WTC11 (cell line): ENCODE results near the gene UNG. TPM values are rescaled to one million over a fixed set of nuclear protein-coding genes. Genes with fewer than 3 reads are reported as not detected.

ENCODE experiments used
- ATF1 ChIP-seq: sonication (generic); formaldehyde crosslinking; IDR thresholded peaks from 2 replicates; pipeline ENCODE4 v1.8.1; 2023; ENCODE audit warnings: mild to moderate bottlenecking, moderate library complexity, missing genetic modification reagents
- CBFB ChIP-seq: sonication (generic); formaldehyde crosslinking; IDR thresholded peaks from 2 replicates; pipeline ENCODE4 v1.8.1; 2022; ENCODE audit warnings: mild to moderate bottlenecking, low read depth, missing genetic modification reagents
- GTF2I ChIP-seq: fragments of 250-450 bp; sonication (Bioruptor Pico); conservative IDR thresholded peaks from 2 replicates; pipeline ENCODE4 v1.4.0; 2021; ENCODE audit warnings: mild to moderate bottlenecking
- JAZF1 ChIP-seq: fragments of 250-450 bp; sonication (Bioruptor Pico); IDR thresholded peaks from 2 replicates; pipeline ENCODE4 v1.9.0; 2021; ENCODE audit warnings: moderate library complexity, mild to moderate bottlenecking, inconsistent platforms
- NFE2L1 ChIP-seq: sonication (generic); formaldehyde crosslinking; IDR thresholded peaks from 2 replicates; pipeline ENCODE4 v1.8.1; 2023; ENCODE audit warnings: missing genetic modification reagents
- OVOL2 ChIP-seq: fragments of 250-450 bp; sonication (Bioruptor Pico); IDR thresholded peaks from 2 replicates; pipeline ENCODE4 v1.9.0; 2021; ENCODE audit warnings: mild to moderate bottlenecking, borderline replicate concordance
- RORB ChIP-seq: fragments of 250-450 bp; sonication (Bioruptor Pico); IDR thresholded peaks from 2 replicates; pipeline ENCODE4 v1.9.0; 2021; ENCODE audit warnings: mild to moderate bottlenecking
- TP53 ChIP-seq: sonication (generic); formaldehyde crosslinking; IDR thresholded peaks from 2 replicates; pipeline ENCODE4 v1.8.1; 2023; ENCODE audit warnings: mild to moderate bottlenecking, missing genetic modification reagents
- ZNF396 ChIP-seq: fragments of 250-450 bp; sonication (Bioruptor Pico); IDR thresholded peaks from 2 replicates; pipeline ENCODE4 v1.8.0; 2021; ENCODE audit warnings: mild to moderate bottlenecking, moderate library complexity, borderline replicate concordance
- total RNA-seq: library from RNA; stranded (reverse); gene quantifications from 3 replicates; pipeline ENCODE4 v1.2.3, GENCODE V29; 2021
- TF ChIP-seq, protein P1 (sequence below): fragments of 250-450 bp; sonication (Bioruptor Pico); IDR thresholded peaks from 2 replicates; pipeline ENCODE4 v1.9.0; 2021; ENCODE audit warnings: mild to moderate bottlenecking, borderline replicate concordance

The UNG gene
- total RNA-seq, 1 experiment from 2014 or later: 127 TPM

DNA sequence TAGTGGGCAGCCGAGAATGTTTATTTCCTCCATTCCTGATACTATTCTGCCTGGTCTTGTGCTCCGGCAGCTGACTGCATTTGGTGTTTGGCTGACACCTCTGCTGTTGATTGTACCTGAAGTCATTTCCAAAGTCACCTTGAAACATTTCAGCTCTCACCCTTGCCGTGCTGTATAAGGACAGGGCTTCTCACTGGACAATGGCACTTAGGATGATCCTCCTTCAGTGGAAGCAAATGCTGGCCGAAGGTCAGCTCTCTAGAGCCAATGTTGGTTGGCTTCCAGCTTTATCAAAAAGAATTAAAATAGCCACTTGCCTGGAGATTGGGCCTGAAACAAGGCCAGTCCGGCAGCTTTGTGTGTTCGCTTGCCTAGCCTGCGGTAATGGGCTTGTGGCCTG, 63.0 kb downstream of the UNG start (continued):
- TF ChIP-seq, protein P1, sequence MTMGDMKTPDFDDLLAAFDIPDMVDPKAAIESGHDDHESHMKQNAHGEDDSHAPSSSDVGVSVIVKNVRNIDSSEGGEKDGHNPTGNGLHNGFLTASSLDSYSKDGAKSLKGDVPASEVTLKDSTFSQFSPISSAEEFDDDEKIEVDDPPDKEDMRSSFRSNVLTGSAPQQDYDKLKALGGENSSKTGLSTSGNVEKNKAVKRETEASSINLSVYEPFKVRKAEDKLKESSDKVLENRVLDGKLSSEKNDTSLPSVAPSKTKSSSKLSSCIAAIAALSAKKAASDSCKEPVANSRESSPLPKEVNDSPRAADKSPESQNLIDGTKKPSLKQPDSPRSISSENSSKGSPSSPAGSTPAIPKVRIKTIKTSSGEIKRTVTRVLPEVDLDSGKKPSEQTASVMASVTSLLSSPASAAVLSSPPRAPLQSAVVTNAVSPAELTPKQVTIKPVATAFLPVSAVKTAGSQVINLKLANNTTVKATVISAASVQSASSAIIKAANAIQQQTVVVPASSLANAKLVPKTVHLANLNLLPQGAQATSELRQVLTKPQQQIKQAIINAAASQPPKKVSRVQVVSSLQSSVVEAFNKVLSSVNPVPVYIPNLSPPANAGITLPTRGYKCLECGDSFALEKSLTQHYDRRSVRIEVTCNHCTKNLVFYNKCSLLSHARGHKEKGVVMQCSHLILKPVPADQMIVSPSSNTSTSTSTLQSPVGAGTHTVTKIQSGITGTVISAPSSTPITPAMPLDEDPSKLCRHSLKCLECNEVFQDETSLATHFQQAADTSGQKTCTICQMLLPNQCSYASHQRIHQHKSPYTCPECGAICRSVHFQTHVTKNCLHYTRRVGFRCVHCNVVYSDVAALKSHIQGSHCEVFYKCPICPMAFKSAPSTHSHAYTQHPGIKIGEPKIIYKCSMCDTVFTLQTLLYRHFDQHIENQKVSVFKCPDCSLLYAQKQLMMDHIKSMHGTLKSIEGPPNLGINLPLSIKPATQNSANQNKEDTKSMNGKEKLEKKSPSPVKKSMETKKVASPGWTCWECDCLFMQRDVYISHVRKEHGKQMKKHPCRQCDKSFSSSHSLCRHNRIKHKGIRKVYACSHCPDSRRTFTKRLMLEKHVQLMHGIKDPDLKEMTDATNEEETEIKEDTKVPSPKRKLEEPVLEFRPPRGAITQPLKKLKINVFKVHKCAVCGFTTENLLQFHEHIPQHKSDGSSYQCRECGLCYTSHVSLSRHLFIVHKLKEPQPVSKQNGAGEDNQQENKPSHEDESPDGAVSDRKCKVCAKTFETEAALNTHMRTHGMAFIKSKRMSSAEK (CRISPR knock-in tag): no peak
- TF ChIP-seq TP53 (CRISPR knock-in tag) (no peak), OVOL2 (CRISPR knock-in tag) (no peak), ZNF396 (no peak), CBFB (no peak), NFE2L1 (CRISPR knock-in tag) (no peak), ATF1 (CRISPR knock-in tag) (no peak), GTF2I (CRISPR knock-in tag) (no peak), JAZF1 (CRISPR knock-in tag) (no peak), RORB (CRISPR knock-in tag) (no peak)

Other genes with a start within 250 kb of the UNG start
- 18.7 to 23.1 TPM (median 21.3 TPM) in 3 replicates for gene SSH1, start 240.0 kb upstream of the UNG start, total RNA-seq
- 0.17 TPM in 1 of 3 replicates, not detected in the others for gene DAO, start 217.5 kb upstream of the UNG start, total RNA-seq
- 0.04 to 0.07 TPM (median 0.07 TPM) in 3 replicates for gene SVOP, start 76.5 kb upstream of the UNG start, total RNA-seq
- 6.9 to 8.6 TPM (median 7.1 TPM) in 3 replicates for gene USP30, start 45.0 kb upstream of the UNG start, total RNA-seq
- 15.2 to 20.7 TPM (median 19.8 TPM) in 3 replicates for gene ALKBH2, start 4.1 kb upstream of the UNG start, total RNA-seq
- 20.0 to 21.6 TPM (median 20.9 TPM) in 3 replicates for gene ACACB, start 19.0 kb downstream of the UNG start, total RNA-seq
- 0.37 to 0.92 TPM (median 0.66 TPM) in 3 replicates for gene FOXN4, start 211.7 kb downstream of the UNG start, total RNA-seq